ENCODE measurements around the gene PDE9A.

Gene PDE9A

DNA sequence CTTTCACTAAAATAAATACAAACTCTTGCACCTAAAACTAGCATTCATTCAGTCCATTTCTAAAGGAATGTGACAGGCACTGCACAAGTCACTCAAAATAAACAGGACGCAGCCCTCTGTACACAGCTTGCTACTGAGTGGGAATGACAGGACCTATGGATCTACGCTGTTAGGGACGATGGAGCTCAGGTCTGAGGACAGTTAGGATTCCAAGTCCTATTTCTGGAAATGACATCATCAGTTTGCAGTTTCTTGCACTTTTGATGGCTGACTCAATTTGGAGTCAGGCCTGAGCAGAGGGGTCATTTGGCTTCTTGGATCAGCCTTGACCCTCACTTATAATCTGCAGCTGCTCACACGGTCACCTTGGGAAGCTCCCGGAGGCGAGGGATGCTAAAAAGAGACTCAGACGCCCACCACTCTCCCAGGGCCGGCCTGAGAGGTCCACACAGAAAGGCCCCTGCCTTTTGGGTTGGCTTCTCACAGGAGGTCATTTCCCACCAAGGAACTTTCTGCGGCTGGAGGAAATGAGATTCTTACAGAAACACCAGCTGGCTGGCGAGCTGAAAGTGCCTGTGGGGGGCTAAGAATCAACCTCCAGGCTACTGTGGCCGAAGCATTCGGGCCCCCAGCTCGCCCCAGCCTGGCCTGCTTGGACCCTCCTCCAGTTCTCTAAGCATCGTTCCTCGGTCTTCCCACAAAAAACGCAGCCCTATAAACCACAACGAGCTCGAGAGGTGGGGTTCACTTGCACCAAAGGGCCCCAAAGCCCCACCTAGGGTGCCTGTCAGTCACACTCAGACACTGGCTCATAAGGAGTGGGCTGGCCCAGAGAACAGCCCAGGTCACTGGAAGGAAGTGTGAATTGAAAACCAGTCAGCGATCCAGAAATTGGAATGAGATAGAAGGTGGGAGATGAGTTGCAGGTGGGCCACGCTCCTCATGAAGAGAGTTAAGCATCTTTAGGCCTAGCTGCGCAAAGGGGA, 8.9 kb upstream of the PDE9A start:
- TF ChIP-seq, protein P1, sequence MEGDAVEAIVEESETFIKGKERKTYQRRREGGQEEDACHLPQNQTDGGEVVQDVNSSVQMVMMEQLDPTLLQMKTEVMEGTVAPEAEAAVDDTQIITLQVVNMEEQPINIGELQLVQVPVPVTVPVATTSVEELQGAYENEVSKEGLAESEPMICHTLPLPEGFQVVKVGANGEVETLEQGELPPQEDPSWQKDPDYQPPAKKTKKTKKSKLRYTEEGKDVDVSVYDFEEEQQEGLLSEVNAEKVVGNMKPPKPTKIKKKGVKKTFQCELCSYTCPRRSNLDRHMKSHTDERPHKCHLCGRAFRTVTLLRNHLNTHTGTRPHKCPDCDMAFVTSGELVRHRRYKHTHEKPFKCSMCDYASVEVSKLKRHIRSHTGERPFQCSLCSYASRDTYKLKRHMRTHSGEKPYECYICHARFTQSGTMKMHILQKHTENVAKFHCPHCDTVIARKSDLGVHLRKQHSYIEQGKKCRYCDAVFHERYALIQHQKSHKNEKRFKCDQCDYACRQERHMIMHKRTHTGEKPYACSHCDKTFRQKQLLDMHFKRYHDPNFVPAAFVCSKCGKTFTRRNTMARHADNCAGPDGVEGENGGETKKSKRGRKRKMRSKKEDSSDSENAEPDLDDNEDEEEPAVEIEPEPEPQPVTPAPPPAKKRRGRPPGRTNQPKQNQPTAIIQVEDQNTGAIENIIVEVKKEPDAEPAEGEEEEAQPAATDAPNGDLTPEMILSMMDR (IDR thresholded peaks at IDR 0.05; ENCODE audit: extremely low read depth, missing control alignments) = no peak
- no peak for DNase-seq (ENCODE audit: low spot score)

GRCh38 chr21:42645211-42646075, 8.0 kb upstream of the PDE9A start:
- TF ChIP-seq, protein P1 (IDR thresholded peaks at IDR 0.05; ENCODE audit: extremely low read depth, missing control alignments) = no peak

DNA sequence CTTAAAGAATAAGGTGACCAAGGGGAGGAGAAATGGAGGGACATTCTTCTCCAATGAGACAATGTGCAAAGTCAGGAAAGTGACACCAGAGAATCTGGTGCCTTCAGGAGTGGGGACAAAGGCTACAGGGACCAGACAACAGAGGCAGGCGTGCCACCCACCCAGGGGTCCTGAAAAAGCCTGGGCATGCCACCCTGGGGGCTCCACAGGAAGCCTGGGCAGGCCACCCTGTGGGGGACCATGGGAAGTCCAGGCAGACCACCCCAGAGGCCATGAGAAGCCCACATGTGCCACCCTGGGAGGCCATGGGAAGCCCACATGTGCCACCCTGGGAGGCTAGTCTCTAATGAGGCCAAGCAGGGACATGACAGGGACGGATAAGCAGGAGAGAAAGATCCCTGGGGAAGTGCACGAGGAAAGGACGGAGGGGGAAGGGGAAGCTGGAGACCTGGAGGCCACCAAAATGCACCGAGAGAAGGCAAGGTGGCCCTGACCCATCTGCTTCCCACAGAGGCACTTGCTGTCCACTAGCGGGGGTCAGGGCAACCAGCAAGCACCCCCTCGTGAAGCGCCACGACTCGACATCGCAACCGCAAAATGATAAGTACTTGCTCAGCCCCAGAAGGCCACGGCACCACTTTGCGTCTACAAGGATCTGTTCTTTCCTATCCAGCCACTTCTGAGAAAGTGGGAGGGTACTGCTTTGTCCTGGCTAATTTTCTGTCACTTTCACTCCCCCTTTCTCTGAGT, 7.2 kb upstream of the PDE9A start:
- DNase-seq (ENCODE audit: low spot score) = no peak
- TF ChIP-seq, protein P1 (IDR thresholded peaks at IDR 0.05; ENCODE audit: extremely low read depth, missing control alignments) = no peak

More at GRCh38 chr21:42645211-42646075, 8.0 kb upstream of the PDE9A start:
- DNase-seq (ENCODE audit: low spot score) = no peak

DNA sequence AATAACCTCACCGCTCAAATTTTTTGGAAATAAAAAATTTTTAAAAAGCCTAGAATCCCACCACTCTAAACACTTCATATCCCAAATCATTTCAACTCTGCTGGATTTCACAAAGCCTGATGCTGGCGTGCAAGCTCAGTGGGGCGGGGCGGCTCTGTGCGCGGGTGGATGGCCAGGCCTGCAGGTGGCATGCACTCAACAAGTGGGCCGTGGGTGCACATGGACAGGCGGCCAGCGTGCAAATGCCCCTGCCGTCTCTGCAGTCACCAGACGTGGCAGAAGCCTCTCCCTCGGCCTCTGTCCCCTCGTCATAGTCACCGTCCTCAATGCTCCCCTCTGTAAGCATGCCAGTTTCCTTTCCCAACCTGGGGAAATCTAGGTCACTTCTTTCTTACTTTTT, 6.6 kb upstream of the PDE9A start:
- TF ChIP-seq, protein P1 (IDR thresholded peaks at IDR 0.05; ENCODE audit: extremely low read depth, missing control alignments) = no peak

DNA sequence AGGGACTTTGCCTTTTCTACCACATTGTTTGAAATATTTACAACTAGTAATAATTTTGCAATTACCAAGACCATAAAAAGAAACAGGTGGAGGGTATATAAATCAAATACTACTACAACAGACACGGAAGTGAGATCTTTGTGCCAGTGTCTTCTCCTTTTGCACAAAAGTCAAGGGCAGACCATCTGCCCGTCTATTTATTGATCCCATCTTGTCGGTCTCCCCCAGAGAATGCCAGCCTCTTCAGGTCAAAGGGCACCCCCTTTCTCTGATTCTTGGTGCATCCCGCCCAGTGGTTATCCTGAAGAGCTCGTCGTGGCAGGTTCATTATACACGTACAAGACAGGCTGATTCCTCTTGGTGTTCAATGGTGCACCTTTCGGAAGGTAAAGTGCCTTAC, 4.8 kb upstream of the PDE9A start:
- TF ChIP-seq, protein P1 (IDR thresholded peaks at IDR 0.05; ENCODE audit: extremely low read depth, missing control alignments) = no peak
- no peak for DNase-seq (ENCODE audit: low spot score)

More for the DNA sequence above, 6.6 kb upstream of the PDE9A start:
- no peak for DNase-seq (ENCODE audit: low spot score)

- no peak for DNase-seq (ENCODE audit: low spot score)
- TF ChIP-seq, protein P1 (IDR thresholded peaks at IDR 0.05; ENCODE audit: extremely low read depth, missing control alignments) = no peak
Observed at GRCh38 chr21:42649122-42650032, 4.0 kb upstream of the PDE9A start.
